ENCODE results near the gene PRICKLE1. TPM values are rescaled to one million over a fixed set of nuclear protein-coding genes. Genes with fewer than 3 reads are reported as not detected.

The PRICKLE1 gene
- total and polyA plus RNA-seq, 10 of the 15 experiments (the other 5 are each of a cell fraction or from before 2014, with no cell fraction given) = 0.47 to 2.8 (median 0.86) TPM

DNA sequence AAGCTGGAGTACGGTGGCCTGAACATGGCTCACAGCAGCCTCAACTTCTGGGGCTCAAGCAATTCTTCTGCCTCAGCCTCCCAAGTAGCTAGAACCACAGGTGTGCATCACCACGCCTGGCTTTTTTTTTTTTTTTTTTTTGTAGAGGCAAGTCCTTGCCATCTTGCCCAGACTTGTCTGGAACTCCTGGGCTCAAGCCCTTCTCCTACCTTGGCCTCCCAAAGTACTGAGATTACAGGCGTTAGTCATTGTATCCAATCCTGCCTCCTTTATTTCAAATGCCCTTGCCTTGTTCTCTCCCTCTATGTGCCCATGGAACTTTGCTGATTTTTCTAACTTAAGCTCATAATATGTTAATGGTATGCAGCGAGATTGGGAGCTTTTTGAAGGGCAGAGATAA is 49.2 kb upstream of the PRICKLE1 start:
- CTCF ChIA-PET = interaction anchor here (0.8 kb wide), 1 partner anchor 11 kb away, joined by 3 read pairs; no protein-coding TSS in a partner anchor
- POLR2A ChIA-PET = interaction anchor here (0.6 kb wide), 1 partner anchor 71 kb away, joined by 6 read pairs; no protein-coding TSS in a partner anchor
- DNase-seq (ENCODE audit: low read depth, low spot score) (no peak), ATAC-seq (no peak), FAIRE-seq (no peak)
- no peaks in the 10 kb centered on the region for H3K79me2 ChIP-seq (ENCODE audit: control insufficient read depth, insufficient read depth, low read length)
- SMC1A ChIA-PET (ENCODE audit: uncharacterized antibody, unreplicated experiment) = interaction anchor here (1.0 kb wide), 1 partner anchor 9 kb away, joined by 3 read pairs; no protein-coding TSS in a partner anchor
- in situ Hi-C loops (cut with MboI) (no loop called here), intact Hi-C loops (cut with micrococcal nuclease; ENCODE audit: unreplicated experiment) (no loop called here)
- no peaks in the 10 kb centered on the region for H3K27me3 ChIP-seq (replicated peaks in 1 of 2; ENCODE audit: control insufficient read depth in 2 of 2, insufficient read depth in 2 of 2, low read length in 1 of 2)
- H3K27ac ChIP-seq (ENCODE audit: control insufficient read depth, insufficient read depth) = no peak overlapping the region
- no peaks in the 10 kb centered on the region for H3K4me1 ChIP-seq (ENCODE audit: control insufficient read depth, insufficient read depth, low read length)
- H3K4me2 ChIP-seq (ENCODE audit: control insufficient read depth, insufficient read depth) = no peak overlapping the region
- BruUV-seq (replicated peaks) = no TSS peak
- no peaks in the 10 kb centered on the region for H3K36me3 ChIP-seq (ENCODE audit: control insufficient read depth in 2 of 2, insufficient read depth in 2 of 2, low read length in 1 of 2)
- no peak overlapping the region for H2AFZ ChIP-seq (ENCODE audit: control insufficient read depth, low read depth, low read length)
- RAD21 ChIA-PET (ENCODE audit: unreplicated experiment) = no interaction called here
- TF ChIP-seq SPI1 (IDR thresholded peaks at IDR 0.05; ENCODE audit: borderline replicate concordance, insufficient read depth, low read depth, low read length) (no peak), ZNF384 (IDR thresholded peaks at IDR 0.05; ENCODE audit: borderline replicate concordance, low read depth, low read length) (no peak), LARP7 (IDR thresholded peaks at IDR 0.05) (no peak), MEF2B (IDR thresholded peaks at IDR 0.05; ENCODE audit: partially characterized antibody, poor library complexity, severe bottlenecking) (no peak), CBX5 (IDR thresholded peaks at IDR 0.05; ENCODE audit: low read depth) (no peak), EP300 (IDR thresholded peaks at IDR 0.05; ENCODE audit: borderline replicate concordance in 1 of 2, control insufficient read depth in 1 of 2, low read depth in 2 of 2, low read length in 2 of 2) (no peak), MAX (IDR thresholded peaks at IDR 0.05; ENCODE audit: low read depth, low read length) (no peak), CEBPB (IDR thresholded peaks at IDR 0.05; ENCODE audit: borderline replicate concordance in 1 of 2, low read depth in 2 of 2, low read length in 2 of 2) (no peak), NFYB (IDR thresholded peaks at IDR 0.05; ENCODE audit: insufficient read depth, low read depth, low read length) (no peak), NR2C2 (IDR thresholded peaks at IDR 0.05; ENCODE audit: borderline replicate concordance, control insufficient read depth, insufficient read length, low read depth) (no peak), SUZ12 (IDR thresholded peaks at IDR 0.05; ENCODE audit: unreplicated experiment) (no peak), BACH1 (IDR thresholded peaks at IDR 0.05; ENCODE audit: borderline replicate concordance) (no peak), PKNOX1 (IDR thresholded peaks at IDR 0.05) (no peak), TARDBP (IDR thresholded peaks at IDR 0.05; ENCODE audit: borderline replicate concordance) (no peak), HDAC2 (IDR thresholded peaks at IDR 0.05) (no peak)
- TF ChIP-seq, protein P1, sequence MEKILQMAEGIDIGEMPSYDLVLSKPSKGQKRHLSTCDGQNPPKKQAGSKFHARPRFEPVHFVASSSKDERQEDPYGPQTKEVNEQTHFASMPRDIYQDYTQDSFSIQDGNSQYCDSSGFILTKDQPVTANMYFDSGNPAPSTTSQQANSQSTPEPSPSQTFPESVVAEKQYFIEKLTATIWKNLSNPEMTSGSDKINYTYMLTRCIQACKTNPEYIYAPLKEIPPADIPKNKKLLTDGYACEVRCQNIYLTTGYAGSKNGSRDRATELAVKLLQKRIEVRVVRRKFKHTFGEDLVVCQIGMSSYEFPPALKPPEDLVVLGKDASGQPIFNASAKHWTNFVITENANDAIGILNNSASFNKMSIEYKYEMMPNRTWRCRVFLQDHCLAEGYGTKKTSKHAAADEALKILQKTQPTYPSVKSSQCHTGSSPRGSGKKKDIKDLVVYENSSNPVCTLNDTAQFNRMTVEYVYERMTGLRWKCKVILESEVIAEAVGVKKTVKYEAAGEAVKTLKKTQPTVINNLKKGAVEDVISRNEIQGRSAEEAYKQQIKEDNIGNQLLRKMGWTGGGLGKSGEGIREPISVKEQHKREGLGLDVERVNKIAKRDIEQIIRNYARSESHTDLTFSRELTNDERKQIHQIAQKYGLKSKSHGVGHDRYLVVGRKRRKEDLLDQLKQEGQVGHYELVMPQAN (conservative IDR thresholded peaks at IDR 0.05) = no peak
- 37% methylated on average over 3 of the region's 4 CpGs for WGBS (ENCODE audit: insufficient coverage, insufficient replicate concordance, low lambda C conversion rate, missing lambda C conversion rate)
- H3K9ac ChIP-seq (ENCODE audit: control insufficient read depth, insufficient read depth, low read length) = no peak overlapping the region
- no peaks in the 10 kb centered on the region for H4K20me1 ChIP-seq (ENCODE audit: control insufficient read depth, insufficient read depth)
- H3K4me3 ChIP-seq = no peak overlapping the region
- no peaks in the 10 kb centered on the region for H3K9me3 ChIP-seq (replicated peaks; ENCODE audit: control insufficient read depth, insufficient read depth, low read length)

Measured in GM12878 (cell line).